Astrocyte (in vitro differentiated cells and primary cell): ENCODE data around the gene COPS2. TPM values are rescaled to one million over a fixed set of nuclear protein-coding genes. Genes with fewer than 3 reads are reported as not detected.

Experiments used
- DNase-seq: peaks from one replicate; pipeline ENCODE4 v3.0.0-alpha.2; 2010; ENCODE audit warnings: low read depth
- FAIRE-seq: peaks from 2 replicates; lab custom pipeline; 2011; peaks lifted over from hg19 to GRCh38; lab: Jason Lieb, UNC
- H2AFZ ChIP-seq: 2 replicates; pipeline ENCODE4 v1.6.0; 2012; ENCODE audit warnings: low read depth, low read length, inconsistent platforms
- H3K27ac ChIP-seq: 2 replicates; pipeline ENCODE4 v1.5.1; 2011; ENCODE audit warnings: low read depth, low read length, inconsistent platforms
- H3K27me3 ChIP-seq: 2 replicates; pipeline ENCODE4 v1.6.0; 2011; ENCODE audit warnings: low read length, inconsistent platforms; ENCODE audit not compliant: insufficient read depth
- H3K36me3 ChIP-seq: 2 replicates; pipeline ENCODE4 v1.5.1; 2011; ENCODE audit warnings: low read length, inconsistent platforms; ENCODE audit not compliant: insufficient read depth
- H3K4me1 ChIP-seq: 2 replicates; pipeline ENCODE4 v1.5.1; 2011; ENCODE audit warnings: low read length, inconsistent platforms; ENCODE audit not compliant: insufficient read depth
- H3K4me2 ChIP-seq: 2 replicates; pipeline ENCODE4 v1.6.0; 2012; ENCODE audit warnings: low read length, inconsistent platforms
- H3K4me3 ChIP-seq: 2 replicates; pipeline ENCODE4 v1.5.1; 2011; ENCODE audit warnings: low read depth, mild to moderate bottlenecking, low read length, inconsistent platforms; ENCODE audit not compliant: insufficient read depth
- H3K79me2 ChIP-seq: 2 replicates; pipeline ENCODE4 v1.6.0; 2012; ENCODE audit warnings: mild to moderate bottlenecking, low read length, inconsistent platforms; ENCODE audit not compliant: insufficient read depth
- H3K9ac ChIP-seq: 2 replicates; pipeline ENCODE4 v1.6.0; 2012; ENCODE audit warnings: mild to moderate bottlenecking, low read length, inconsistent platforms
- H3K9me3 ChIP-seq: 2 replicates; pipeline ENCODE4 v1.5.1; 2012; ENCODE audit warnings: low read depth, mild to moderate bottlenecking, low read length, inconsistent platforms; ENCODE audit not compliant: insufficient read depth
- H4K20me1 ChIP-seq: 2 replicates; pipeline ENCODE4 v1.6.0; 2012; ENCODE audit warnings: low read length, inconsistent platforms; ENCODE audit not compliant: insufficient read depth
- H3K27ac Mint-ChIP-seq: one replicate; pipeline ENCODE4 v1.8.0; 2021; ENCODE audit warnings: mild to moderate bottlenecking, mixed read lengths; ENCODE audit not compliant: unreplicated experiment
- H3K27me3 Mint-ChIP-seq: one replicate; pipeline ENCODE4 v1.8.0; 2021; ENCODE audit warnings: low read depth, mixed read lengths; ENCODE audit not compliant: unreplicated experiment
- H3K36me3 Mint-ChIP-seq: one replicate; pipeline ENCODE4 v1.8.0; 2021; ENCODE audit warnings: low read depth, mixed read lengths; ENCODE audit not compliant: unreplicated experiment
- H3K4me1 Mint-ChIP-seq: one replicate; pipeline ENCODE4 v1.8.0; 2021; ENCODE audit warnings: low read depth, mixed read lengths; ENCODE audit not compliant: unreplicated experiment
- H3K4me3 Mint-ChIP-seq: one replicate; pipeline ENCODE4 v1.8.0; 2021; ENCODE audit warnings: mild to moderate bottlenecking, moderate library complexity, mixed read lengths; ENCODE audit not compliant: unreplicated experiment
- H3K9me3 Mint-ChIP-seq: one replicate; pipeline ENCODE4 v1.8.0; 2021; ENCODE audit warnings: mild to moderate bottlenecking, mixed read lengths; ENCODE audit not compliant: unreplicated experiment
- CTCF ChIP-seq: IDR thresholded peaks from 2 replicates; pipeline ENCODE4 v1.5.1; 2011; ENCODE audit warnings: low read depth, mild to moderate bottlenecking, inconsistent platforms, low read length, moderate library complexity; ENCODE audit not compliant: insufficient read depth
- EZH2 ChIP-seq: IDR thresholded peaks from 2 replicates; pipeline ENCODE4 v1.6.1; 2012; ENCODE audit warnings: mild to moderate bottlenecking, low read length, inconsistent platforms; ENCODE audit not compliant: insufficient read depth
- total RNA-seq: library from RNA; stranded (reverse); gene quantifications from 2 replicates; pipeline ENCODE4 v1.2.1, GENCODE V29; 2021

COPS2 gene
- total RNA-seq, 1 donor from 2014 or later: 94.3 TPM

GRCh38 chr15:49148727-49149126, 6.7 kb downstream of the COPS2 start:
- Histone ChIP-seq H3K36me3 (peaks cover 9% of the 10 kb centered on the region), H2AFZ (no peak overlapping the region), H4K20me1 (peaks cover 54% of the 10 kb centered on the region), H3K27me3 (no peaks in the 10 kb centered on the region), H3K4me3 (no peak overlapping the region), H3K79me2 (peaks cover 98% of the 10 kb centered on the region), H3K4me2 (no peak overlapping the region), H3K9me3 (no peaks in the 10 kb centered on the region), H3K9ac (no peak overlapping the region), H3K4me1 (peaks cover 3% of the 10 kb centered on the region), H3K27ac (no peak overlapping the region)
- Mint-ChIP-seq H3K27me3 (no peaks in the 10 kb centered on the region), H3K4me3 (no peak overlapping the region), H3K27ac (no peak overlapping the region), H3K4me1 (peaks cover 16% of the 10 kb centered on the region), H3K9me3 (no peaks in the 10 kb centered on the region), H3K36me3 (no peaks in the 10 kb centered on the region)
- TF ChIP-seq EZH2 (no peak), CTCF (no peak)
- DNase-seq (no peak), FAIRE-seq (no peak)

- Mint-ChIP-seq H3K9me3 (no peaks in the 10 kb centered on the region), H3K4me1 (peaks cover 15% of the 10 kb centered on the region), H3K27me3 (no peaks in the 10 kb centered on the region), H3K4me3 (peak overlapping the region; percentile 7), H3K27ac (no peak overlapping the region), H3K36me3 (no peaks in the 10 kb centered on the region)
- FAIRE-seq: no peak
- H3K9me3 ChIP-seq: no peaks in the 10 kb centered on the region
- peaks cover 12% of the 10 kb centered on the region for H3K36me3 ChIP-seq
- DNase-seq: no peak
- H3K27ac ChIP-seq: no peak overlapping the region
- H3K4me1 ChIP-seq: peaks cover 3% of the 10 kb centered on the region
- no peak overlapping the region for H3K4me3 ChIP-seq
- no peaks in the 10 kb centered on the region for H3K27me3 ChIP-seq
- TF ChIP-seq EZH2 (no peak), CTCF (no peak)
- H2AFZ ChIP-seq: no peak overlapping the region
- H3K9ac ChIP-seq: no peak overlapping the region
- H3K4me2 ChIP-seq: no peak overlapping the region
- H3K79me2 ChIP-seq: peaks cover 96% of the 10 kb centered on the region
- peaks cover 50% of the 10 kb centered on the region for H4K20me1 ChIP-seq
Measured at GRCh38 chr15:49148298-49148697, 7.1 kb downstream of the COPS2 start.
